Ascending aorta (tissue), 2 donors: Measurements from ENCODE around the gene TRIM63. TPM values are rescaled to one million over a fixed set of nuclear protein-coding genes. Genes with fewer than 3 reads are reported as not detected.

Experiments used
- DNase-seq, 2 donors: peaks; one replicate each; pipeline ENCODE4 v3.0.0-alpha.2; 2019; ENCODE audit warnings: low spot score in 2 of 2
- H3K27ac ChIP-seq, 2 donors: fragments of 200-600 bp; sonication (generic); one replicate each; pipeline ENCODE4 v1.5.1; 2016 to 2017; ENCODE audit warnings: mild to moderate bottlenecking in 1 of 2
- H3K27me3 ChIP-seq: fragments of 200-600 bp; sonication (generic); one replicate; pipeline ENCODE4 v1.5.1; 2017
- H3K36me3 ChIP-seq, 2 donors: fragments of 200-600 bp; sonication (generic); one replicate each; pipeline ENCODE4 v1.5.1; 2016
- H3K4me1 ChIP-seq, 2 donors: fragments of 200-600 bp; sonication (generic); one replicate each; pipeline ENCODE4 v1.5.1; 2016 to 2017; ENCODE audit warnings: mild to moderate bottlenecking in 1 of 2
- H3K4me3 ChIP-seq, 2 donors: fragments of 200-600 bp; sonication (generic); one replicate each; pipeline ENCODE4 v1.5.1; 2016 to 2017; ENCODE audit warnings: mild to moderate bottlenecking in 1 of 2
- H3K9me3 ChIP-seq, 2 donors: fragments of 200-600 bp; sonication (generic); one replicate each; pipeline ENCODE4 v1.5.1; 2016
- intact Hi-C: fragments of 100-400 bp; cut with DNase I; formaldehyde crosslinking; loops from one replicate; pipeline ENCODE4 v1.15.1; 2023
- total RNA-seq: library from RNA; depleted of rRNA; stranded (reverse); fragments of >200 nt; gene quantifications from one replicate; pipeline ENCODE4 v1.1.0, GENCODE V29; 2016
- TF ChIP-seq, protein P1 (sequence below), 3 experiments: fragments of 200-600 bp in 2 of 3; fragments of 450-650 bp in 1 of 3; sonication (generic) in 2 of 3; IDR thresholded peaks; one replicate each; pipeline ENCODE4 v1.5.1; 2016 to 2019; ENCODE audit warnings: antibody characterized with exemption in 3 of 3, mild to moderate bottlenecking in 1 of 3, moderate library complexity in 1 of 3

TRIM63 gene
- total RNA-seq, 1 donor from 2014 or later: not detected

- TF ChIP-seq, protein P1, sequence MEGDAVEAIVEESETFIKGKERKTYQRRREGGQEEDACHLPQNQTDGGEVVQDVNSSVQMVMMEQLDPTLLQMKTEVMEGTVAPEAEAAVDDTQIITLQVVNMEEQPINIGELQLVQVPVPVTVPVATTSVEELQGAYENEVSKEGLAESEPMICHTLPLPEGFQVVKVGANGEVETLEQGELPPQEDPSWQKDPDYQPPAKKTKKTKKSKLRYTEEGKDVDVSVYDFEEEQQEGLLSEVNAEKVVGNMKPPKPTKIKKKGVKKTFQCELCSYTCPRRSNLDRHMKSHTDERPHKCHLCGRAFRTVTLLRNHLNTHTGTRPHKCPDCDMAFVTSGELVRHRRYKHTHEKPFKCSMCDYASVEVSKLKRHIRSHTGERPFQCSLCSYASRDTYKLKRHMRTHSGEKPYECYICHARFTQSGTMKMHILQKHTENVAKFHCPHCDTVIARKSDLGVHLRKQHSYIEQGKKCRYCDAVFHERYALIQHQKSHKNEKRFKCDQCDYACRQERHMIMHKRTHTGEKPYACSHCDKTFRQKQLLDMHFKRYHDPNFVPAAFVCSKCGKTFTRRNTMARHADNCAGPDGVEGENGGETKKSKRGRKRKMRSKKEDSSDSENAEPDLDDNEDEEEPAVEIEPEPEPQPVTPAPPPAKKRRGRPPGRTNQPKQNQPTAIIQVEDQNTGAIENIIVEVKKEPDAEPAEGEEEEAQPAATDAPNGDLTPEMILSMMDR (IDR thresholded peaks at IDR 0.05): no peak
- Histone ChIP-seq H3K27me3 (no peaks in the 10 kb centered on the region), H3K4me3 (no peak overlapping the region), H3K36me3 (no peaks in the 10 kb centered on the region), H3K27ac (no peak overlapping the region), H3K4me1 (peaks cover 3 to 8% of the 10 kb centered on the region in 2 donors), H3K9me3 (no peaks in the 10 kb centered on the region)
- intact Hi-C loops: loop anchor here (5.0 kb wide), 1 partner anchor 124 kb away; no protein-coding TSS in a partner anchor
- no peak for DNase-seq
Measured at GRCh38 chr1:26037904-26038303, 29.5 kb downstream of the TRIM63 start.

DNA sequence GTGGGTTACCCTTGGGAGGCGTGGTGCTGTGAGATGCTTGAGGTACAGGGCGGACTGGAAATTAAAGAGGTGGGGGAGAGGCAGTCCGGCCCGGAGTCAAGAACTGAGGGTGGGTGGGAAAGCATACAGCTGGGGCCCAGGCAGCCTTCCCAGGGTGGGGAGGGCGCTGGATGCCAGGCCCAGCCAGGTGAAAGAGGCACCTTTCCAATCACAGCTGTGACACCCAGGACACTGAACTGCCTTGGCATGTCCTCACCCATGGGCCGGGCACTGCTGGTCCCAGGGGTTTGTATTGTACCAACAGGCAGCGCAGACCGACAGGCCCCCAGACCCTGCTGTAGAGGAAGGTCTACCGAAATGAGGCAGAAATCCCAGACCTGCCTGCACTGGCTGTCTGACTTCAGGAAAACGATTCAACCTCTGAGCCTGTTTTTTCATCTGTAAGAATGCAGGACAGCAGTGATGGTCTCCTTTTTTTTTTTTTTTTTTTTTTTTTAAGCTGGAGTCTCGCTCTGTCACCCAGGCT is 30.6 kb downstream of the TRIM63 start:
- Histone ChIP-seq H3K4me1 (peaks cover 3 to 8% of the 10 kb centered on the region in 2 donors), H3K36me3 (no peaks in the 10 kb centered on the region), H3K4me3 (no peak overlapping the region), H3K27me3 (no peaks in the 10 kb centered on the region), H3K9me3 (no peaks in the 10 kb centered on the region), H3K27ac (no peak overlapping the region)
- intact Hi-C loops: loop anchor here (1.0 to 5.0 kb wide), 2 partner anchors 108 to 125 kb away; no protein-coding TSS in a partner anchor
- no peak for DNase-seq
- TF ChIP-seq, protein P1 (IDR thresholded peaks at IDR 0.05): no peak

GRCh38 chr1:26035959-26036755 is 31.3 kb downstream of the TRIM63 start:
- Histone ChIP-seq H3K27ac (peak overlapping the region; percentile 62 to 75), H3K27me3 (no peaks in the 10 kb centered on the region), H3K4me3 (peak overlapping the region; percentile 62 to 92), H3K4me1 (peaks cover 3 to 8% of the 10 kb centered on the region in 2 donors), H3K36me3 (no peaks in the 10 kb centered on the region), H3K9me3 (no peaks in the 10 kb centered on the region)
- TF ChIP-seq, protein P1 (IDR thresholded peaks at IDR 0.05): peak; percentile 97 to 100 (median 100)
- DNase-seq: peak; percentile 20 to 87
- intact Hi-C loops: loop anchor here (1.0 to 5.0 kb wide), 4 partner anchors 38 to 126 kb away; partner anchors contain the start of genes PAFAH2 and PDIK1L

- peak; percentile 87 to 98 for DNase-seq
- Histone ChIP-seq H3K36me3 (no peaks in the 10 kb centered on the region), H3K27ac (peak overlapping the region; percentile 62 to 75), H3K4me3 (peak overlapping the region; percentile 62 to 92), H3K9me3 (no peaks in the 10 kb centered on the region), H3K4me1 (peaks cover 3 to 8% of the 10 kb centered on the region in 2 donors), H3K27me3 (no peaks in the 10 kb centered on the region)
- TF ChIP-seq, protein P1 (IDR thresholded peaks at IDR 0.05): no peak
- intact Hi-C loops: loop anchor here (1.0 to 5.0 kb wide), 3 partner anchors 37 to 127 kb away; partner anchors contain the start of genes PAFAH2 and PDIK1L
Measured at GRCh38 chr1:26035203-26035958, 32.0 kb downstream of the TRIM63 start.

DNA sequence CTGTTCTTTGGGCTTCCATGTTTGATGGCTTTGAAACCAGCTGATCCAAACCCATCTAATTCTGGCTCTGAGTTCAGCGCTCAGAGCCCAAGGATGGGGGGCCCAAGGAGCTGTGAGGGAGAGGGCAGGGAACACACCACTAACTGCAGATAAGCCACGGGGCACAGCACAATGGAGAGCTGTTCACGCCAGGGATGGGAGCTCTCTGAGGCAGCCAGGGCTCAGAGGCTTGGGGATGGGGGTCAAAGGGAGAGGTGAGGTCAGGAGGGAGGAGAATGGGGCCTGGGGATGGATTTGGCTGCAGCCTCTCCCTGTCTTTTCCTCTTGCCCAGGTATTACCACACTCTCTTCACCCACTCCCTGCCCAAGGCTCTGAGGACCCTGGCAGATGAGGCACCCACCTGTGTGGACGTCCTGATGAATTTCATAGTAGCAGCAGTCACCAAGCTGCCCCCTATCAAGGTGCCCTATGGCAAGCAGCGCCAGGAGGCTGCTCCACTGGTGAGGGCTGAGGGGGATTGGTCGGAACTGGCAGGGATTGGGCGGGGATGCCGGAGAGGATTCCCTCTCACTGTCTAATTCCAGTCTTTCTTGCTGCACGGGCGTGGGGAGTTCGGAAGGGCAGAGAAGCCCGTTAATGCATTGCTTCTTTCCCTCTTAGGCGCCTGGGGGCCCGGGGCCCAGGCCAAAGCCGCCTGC is 32.8 kb downstream of the TRIM63 start:
- H3K4me1 ChIP-seq: peaks cover 3 to 8% of the 10 kb centered on the region in 2 donors
- H3K4me3 ChIP-seq: peak overlapping the region; percentile 62 to 92
- TF ChIP-seq, protein P1 (IDR thresholded peaks at IDR 0.05): no peak
- intact Hi-C loops: loop anchor here (1.0 to 5.0 kb wide), 3 partner anchors 36 to 128 kb away; partner anchors contain the start of genes PAFAH2 and PDIK1L
- H3K27ac ChIP-seq: no peak overlapping the region
- no peak for DNase-seq
- H3K9me3 ChIP-seq: no peaks in the 10 kb centered on the region
- H3K36me3 ChIP-seq: no peaks in the 10 kb centered on the region
- no peaks in the 10 kb centered on the region for H3K27me3 ChIP-seq
